Colonic mucosa (tissue), 4 donors: ENCODE data around the gene ZFP91. TPM values are rescaled to one million over a fixed set of nuclear protein-coding genes. Genes with fewer than 3 reads are reported as not detected.
"Not testable (repeated sequence)": the region's sequence is repeated elsewhere in the genome, so short reads cannot be mapped to it uniquely, and the experiment has no call there.

Experiments
- DNase-seq: peaks from one replicate; pipeline ENCODE4 v3.0.0-alpha.2; 2020
- H3K27ac ChIP-seq: fragments of 200-600 bp; one replicate; pipeline ENCODE4 v1.8.0; 2021
- H3K27me3 ChIP-seq: fragments of 200-600 bp; one replicate; pipeline ENCODE4 v1.8.0; 2021
- H3K36me3 ChIP-seq: fragments of 200-600 bp; one replicate; pipeline ENCODE4 v1.8.0; 2021
- H3K4me1 ChIP-seq: fragments of 200-600 bp; one replicate; pipeline ENCODE4 v1.8.0; 2021; ENCODE audit warnings: mild to moderate bottlenecking
- H3K4me3 ChIP-seq: fragments of 200-600 bp; one replicate; pipeline ENCODE4 v1.8.0; 2021
- H3K9ac ChIP-seq, 2 donors: one replicate each; pipeline ENCODE4 v1.7.0; 2013; ENCODE audit warnings: control low read depth in 2 of 2, low read depth in 2 of 2, low read length in 2 of 2
- H3K9me3 ChIP-seq: fragments of 200-600 bp; one replicate; pipeline ENCODE4 v1.8.0; 2021
- intact Hi-C: fragments of 100-400 bp; cut with DNase I; formaldehyde crosslinking; loops from one replicate; pipeline ENCODE4 v1.14.1; 2022
- total RNA-seq, 2 donors: library from RNA; stranded (reverse); fragmentation: NEBNext Ultra II Directional in 1 of 2; extraction: Animal tissue kit (Norgen Biotek cat#: 25700) in 1 of 2; gene quantifications; one replicate each; pipeline ENCODE4 v1.2.1, GENCODE V29; 2021
- TF ChIP-seq, protein P1 (sequence below): fragments of 200-600 bp; IDR thresholded peaks from one replicate; pipeline ENCODE4 v1.8.0; 2022; ENCODE audit warnings: antibody characterized with exemption, mild to moderate bottlenecking
- donor health status: healthy.
- donor health status: DM: no; HTN: no; CAD: no.
- donor health status: DM: no; HTN: no; CAD: no.

ZFP91 gene
- total RNA-seq, 2 donors from 2014 or later: 60.9 to 92.0 TPM

DNA sequence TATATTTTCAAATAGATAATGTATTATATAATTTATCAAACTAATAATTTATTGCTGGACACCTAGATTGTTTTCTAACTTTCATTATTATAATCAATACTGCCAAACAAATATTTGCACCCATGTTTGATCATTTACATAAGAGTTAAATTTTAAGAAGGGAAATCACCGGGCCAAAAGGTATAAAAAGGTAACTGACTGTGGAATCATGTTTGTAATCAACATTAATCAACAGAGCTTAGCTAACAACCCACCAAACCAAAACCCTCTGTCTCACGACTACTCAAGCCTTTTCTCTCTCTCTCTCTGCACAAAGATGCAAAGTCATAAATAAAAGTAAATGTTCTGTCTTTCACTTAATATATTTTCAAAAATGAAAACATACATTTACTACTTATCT lies 18.0 kb upstream of the ZFP91 start:
- intact Hi-C loops: no loop called here
- Histone ChIP-seq H3K27ac (peak overlapping the region; percentile 57), H3K4me1 (no peaks in the 10 kb centered on the region), H3K9ac (no peak overlapping the region), H3K4me3 (no peak overlapping the region), H3K27me3 (no peaks in the 10 kb centered on the region), H3K36me3 (no peaks in the 10 kb centered on the region), H3K9me3 (no peaks in the 10 kb centered on the region)
- TF ChIP-seq, protein P1, sequence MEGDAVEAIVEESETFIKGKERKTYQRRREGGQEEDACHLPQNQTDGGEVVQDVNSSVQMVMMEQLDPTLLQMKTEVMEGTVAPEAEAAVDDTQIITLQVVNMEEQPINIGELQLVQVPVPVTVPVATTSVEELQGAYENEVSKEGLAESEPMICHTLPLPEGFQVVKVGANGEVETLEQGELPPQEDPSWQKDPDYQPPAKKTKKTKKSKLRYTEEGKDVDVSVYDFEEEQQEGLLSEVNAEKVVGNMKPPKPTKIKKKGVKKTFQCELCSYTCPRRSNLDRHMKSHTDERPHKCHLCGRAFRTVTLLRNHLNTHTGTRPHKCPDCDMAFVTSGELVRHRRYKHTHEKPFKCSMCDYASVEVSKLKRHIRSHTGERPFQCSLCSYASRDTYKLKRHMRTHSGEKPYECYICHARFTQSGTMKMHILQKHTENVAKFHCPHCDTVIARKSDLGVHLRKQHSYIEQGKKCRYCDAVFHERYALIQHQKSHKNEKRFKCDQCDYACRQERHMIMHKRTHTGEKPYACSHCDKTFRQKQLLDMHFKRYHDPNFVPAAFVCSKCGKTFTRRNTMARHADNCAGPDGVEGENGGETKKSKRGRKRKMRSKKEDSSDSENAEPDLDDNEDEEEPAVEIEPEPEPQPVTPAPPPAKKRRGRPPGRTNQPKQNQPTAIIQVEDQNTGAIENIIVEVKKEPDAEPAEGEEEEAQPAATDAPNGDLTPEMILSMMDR: no peak
- no peak for DNase-seq

DNA sequence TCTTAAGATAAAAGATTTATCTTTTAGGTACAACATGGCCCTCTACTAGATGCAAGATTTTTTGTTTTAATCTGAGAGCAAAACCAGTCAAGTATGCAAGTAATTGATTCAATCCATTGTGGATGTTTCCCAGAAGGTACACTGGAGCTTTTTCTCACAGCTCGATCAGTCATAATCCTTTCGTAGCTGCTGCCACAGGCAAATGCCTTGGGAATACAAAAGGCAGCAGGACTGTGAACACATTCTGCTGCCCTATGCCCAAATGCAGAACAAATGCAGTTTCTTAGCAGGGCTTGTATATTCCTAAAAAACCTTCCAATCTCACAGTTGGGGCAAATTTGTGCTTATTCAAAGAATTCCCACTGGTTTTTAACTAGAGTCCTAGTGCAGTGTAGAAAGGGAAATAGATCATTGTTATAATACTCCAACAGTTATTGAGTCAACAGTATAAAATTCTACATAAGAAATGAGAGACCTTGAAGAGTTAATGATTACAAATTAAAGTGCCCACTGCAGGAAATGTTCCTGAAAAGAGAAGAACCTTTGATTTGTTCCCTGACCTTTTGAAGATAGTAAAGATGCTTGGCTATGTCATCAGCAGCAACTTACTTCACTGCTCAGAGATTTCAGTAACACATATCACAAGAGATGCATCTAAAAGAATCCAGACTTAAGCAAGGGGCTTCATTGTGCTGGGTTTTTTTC lies 17.3 kb upstream of the ZFP91 start:
- Histone ChIP-seq H3K4me3 (no peak overlapping the region), H3K9ac (peak overlapping the region in 1 of 2 donors; percentile 54), H3K4me1 (no peaks in the 10 kb centered on the region), H3K36me3 (no peaks in the 10 kb centered on the region), H3K27ac (peak overlapping the region; percentile 58), H3K9me3 (no peaks in the 10 kb centered on the region), H3K27me3 (no peaks in the 10 kb centered on the region)
- TF ChIP-seq, protein P1: no peak
- no peak for DNase-seq
- intact Hi-C loops: no loop called here

DNA sequence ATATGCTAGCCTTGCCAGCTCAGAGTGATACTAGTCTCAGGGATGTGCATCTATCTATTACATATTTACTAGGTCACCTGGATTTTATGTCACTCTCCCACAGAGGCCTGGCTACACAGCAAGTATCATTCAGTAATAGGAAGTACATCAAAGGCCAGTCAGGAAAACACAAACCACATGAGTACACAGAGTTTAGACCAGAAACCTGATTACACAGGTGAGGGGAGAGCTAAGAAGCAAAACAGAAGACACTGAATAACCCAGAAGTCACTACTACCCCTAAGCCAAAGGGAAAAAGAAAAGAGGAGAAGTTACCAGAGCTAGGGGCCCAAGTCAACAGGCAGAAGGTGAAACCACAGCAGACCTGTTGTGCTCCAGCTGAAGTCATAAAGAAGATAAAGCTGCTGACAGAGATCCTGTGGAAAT lies 16.5 kb upstream of the ZFP91 start:
- H3K27ac ChIP-seq: peak overlapping the region; percentile 58
- no peaks in the 10 kb centered on the region for H3K36me3 ChIP-seq

DNA sequence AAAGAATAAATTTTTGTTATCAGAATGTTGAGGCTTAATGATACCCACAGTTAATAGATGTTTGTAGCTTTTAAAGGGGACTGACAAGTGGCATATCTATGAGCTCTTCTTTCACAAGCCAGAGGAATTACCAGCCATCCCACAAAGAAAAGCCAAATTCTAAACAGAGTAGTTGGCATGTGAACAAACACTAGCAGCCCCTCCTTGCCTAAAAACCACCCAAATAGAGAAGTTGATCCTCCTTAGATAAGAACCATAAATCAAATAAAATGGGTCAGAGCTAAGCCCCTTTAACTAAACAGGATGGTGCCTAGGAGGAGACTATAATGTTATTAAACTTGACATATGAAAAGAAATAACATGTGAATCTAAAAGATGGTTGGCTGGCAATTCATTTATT lies 14.6 kb upstream of the ZFP91 start:
- no peak overlapping the region for H3K27ac ChIP-seq
- no peaks in the 10 kb centered on the region for H3K36me3 ChIP-seq
- H3K27me3 ChIP-seq: no peaks in the 10 kb centered on the region
- no peak overlapping the region for H3K9ac ChIP-seq
- no peak for DNase-seq
- TF ChIP-seq, protein P1: no peak
- intact Hi-C loops: no loop called here
- no peak overlapping the region for H3K4me3 ChIP-seq
- no peaks in the 10 kb centered on the region for H3K4me1 ChIP-seq
- no peaks in the 10 kb centered on the region for H3K9me3 ChIP-seq

More for the DNA sequence above, 16.5 kb upstream of the ZFP91 start:
- no peak for DNase-seq
- Histone ChIP-seq H3K9ac (peak overlapping the region in 1 of 2 donors; percentile 28), H3K4me3 (no peak overlapping the region), H3K4me1 (no peaks in the 10 kb centered on the region), H3K9me3 (no peaks in the 10 kb centered on the region), H3K27me3 (no peaks in the 10 kb centered on the region)
- TF ChIP-seq, protein P1: no peak
- intact Hi-C loops: no loop called here

DNA sequence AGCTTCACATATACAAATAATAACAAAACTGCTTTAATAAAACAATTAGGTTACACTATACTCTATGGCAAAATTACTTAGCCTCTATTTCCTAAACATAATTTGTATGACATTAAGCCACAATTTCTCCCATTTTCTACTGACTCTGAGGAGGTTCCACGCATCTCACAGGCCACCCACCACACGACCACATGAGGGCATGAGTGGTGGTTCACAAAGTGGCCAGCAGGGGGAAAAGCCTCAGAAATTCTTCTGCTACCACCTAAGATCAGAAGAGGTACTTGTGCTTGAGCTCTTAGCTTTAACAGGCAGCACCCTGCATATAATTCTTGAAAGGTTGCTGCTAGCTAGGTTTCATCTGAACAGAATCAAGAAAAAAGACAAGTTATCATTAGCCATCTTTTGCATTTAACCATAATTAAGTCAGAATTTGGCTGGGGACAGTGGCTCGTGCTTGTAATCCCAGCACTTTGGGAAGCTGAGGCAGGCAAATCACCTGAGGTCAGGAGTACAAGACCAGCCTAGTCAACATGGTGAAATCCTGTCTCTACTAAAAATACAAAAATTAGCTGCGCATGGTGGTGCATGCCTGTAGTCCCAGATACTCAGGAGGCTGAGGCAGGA lies 10.9 kb upstream of the ZFP91 start:
- H3K9ac ChIP-seq: no peak overlapping the region
- H3K27ac ChIP-seq: no peak overlapping the region
- H3K27me3 ChIP-seq: no peaks in the 10 kb centered on the region
- no peaks in the 10 kb centered on the region for H3K36me3 ChIP-seq
- DNase-seq: peak; percentile 66
- H3K9me3 ChIP-seq: no peaks in the 10 kb centered on the region
- TF ChIP-seq, protein P1: peak; percentile 62
- H3K4me3 ChIP-seq: no peak overlapping the region
- intact Hi-C loops: no loop called here
- no peaks in the 10 kb centered on the region for H3K4me1 ChIP-seq

DNA sequence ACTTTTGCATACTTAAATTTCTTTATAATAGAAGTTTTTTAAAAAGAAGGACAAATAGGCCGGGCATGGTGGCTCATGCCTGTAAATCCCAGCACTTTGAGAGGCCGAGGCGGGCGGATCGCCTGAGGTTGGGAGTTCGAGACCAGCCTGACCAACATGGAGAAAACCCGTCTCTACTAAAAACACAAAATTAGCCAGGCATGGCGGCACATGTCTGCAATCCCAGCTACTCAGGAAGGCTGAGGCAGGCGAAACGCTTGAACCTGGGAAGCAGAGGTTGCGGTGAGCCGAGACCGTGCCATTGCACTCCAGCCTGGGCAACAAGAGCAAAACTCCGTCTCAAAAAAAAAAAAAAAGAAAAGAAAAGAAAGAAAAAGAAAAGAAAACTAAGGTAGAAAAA lies 6.0 kb upstream of the ZFP91 start:
- peak overlapping the region; percentile 3 for H3K4me3 ChIP-seq
- peak overlapping the region; percentile 100 for H3K27ac ChIP-seq
- DNase-seq, H3K9ac ChIP-seq, H3K36me3 ChIP-seq, H3K4me1 ChIP-seq, H3K27me3 ChIP-seq, H3K9me3 ChIP-seq: not testable (repeated sequence)
- intact Hi-C loops: loop anchor here (10.0 kb wide), 2 partner anchors 52 to 102 kb away; partner anchors contain the start of gene CNTF
